HG03460 (cell line): ENCODE measurements around the gene COA7.

ENCODE experiments used
- ATAC-seq: cut with Tn5 transposase; IDR thresholded peaks from one replicate; pipeline ENCODE4 v1.9.1; 2021; ENCODE audit not compliant: unreplicated experiment

COA7 gene

GRCh38 chr1:52636721-52637695, 61.1 kb downstream of the COA7 start:
- ATAC-seq: peak; percentile 79

- no peak for ATAC-seq
Observed at GRCh38 chr1:52635321-52636089, 62.6 kb downstream of the COA7 start.
